A549 (cell line): ENCODE results near the gene SYNDIG1L.

Experiments used
- CBX8 ChIP-seq: fragments of 200-600 bp; sonication (generic); IDR thresholded peaks from 2 replicates; pipeline ENCODE4 v1.6.1; 2016
- CEBPB ChIP-seq, 2 experiments: fragments of >200 bp in 1 of 2; sonication (Bioruptor Twin) in 1 of 2; formaldehyde crosslinking in 1 of 2; IDR thresholded peaks; 2 replicates each; pipeline ENCODE4 v1.6.1; 2012 to 2016
- CTCF ChIP-seq: fragments of >200 bp; sonication (Bioruptor Twin); formaldehyde crosslinking; IDR thresholded peaks from 3 replicates; pipeline ENCODE4 v1.5.1; 2016
- FOSL2 ChIP-seq, 2 experiments: fragments of 450-650 bp in 1 of 2; fragments of >200 bp in 1 of 2; sonication (Bioruptor Twin) in 1 of 2; formaldehyde crosslinking; IDR thresholded peaks; 2 replicates each; pipeline versions ENCODE4 v1.5.0 to v1.6.1; 2016 to 2020; ENCODE audit warnings: mild to moderate bottlenecking in 1 of 2, moderate library complexity in 1 of 2
- JUNB ChIP-seq: fragments of >200 bp; sonication (Bioruptor Twin); formaldehyde crosslinking; IDR thresholded peaks from 2 replicates; pipeline ENCODE4 v1.6.1; 2016
- POLR2A ChIP-seq: IDR thresholded peaks from 2 replicates; pipeline ENCODE4 v1.6.1; 2012; ENCODE audit warnings: mild to moderate bottlenecking, low read length
- ZSCAN20 ChIP-seq: fragments of 250-450 bp; sonication (Bioruptor Pico); IDR thresholded peaks from 2 replicates; pipeline ENCODE4 v1.8.0; 2022; ENCODE audit warnings: mild to moderate bottlenecking, moderate library complexity
- TF ChIP-seq, protein P1 (sequence below): fragments of 250-450 bp; sonication (Bioruptor Pico); IDR thresholded peaks from 2 replicates; pipeline ENCODE4 v1.5.0; 2021; ENCODE audit warnings: mild to moderate bottlenecking, moderate library complexity, borderline replicate concordance
- TF ChIP-seq, protein P2 (sequence below): IDR thresholded peaks from 2 replicates; pipeline ENCODE4 v1.6.1; 2012; ENCODE audit warnings: low read depth, borderline replicate concordance

GRCh38 chr14:74356892-74357575 is 69.0 kb downstream of the SYNDIG1L start:
- TF ChIP-seq CTCF: no peak
- TF ChIP-seq JUNB: no peak
- no peak for TF ChIP-seq FOSL2 (IDR thresholded peaks at IDR 0.05)
- no peak for TF ChIP-seq FOSL2 (CRISPR knock-in tag; IDR thresholded peaks at IDR 0.05)
- TF ChIP-seq, protein P1, sequence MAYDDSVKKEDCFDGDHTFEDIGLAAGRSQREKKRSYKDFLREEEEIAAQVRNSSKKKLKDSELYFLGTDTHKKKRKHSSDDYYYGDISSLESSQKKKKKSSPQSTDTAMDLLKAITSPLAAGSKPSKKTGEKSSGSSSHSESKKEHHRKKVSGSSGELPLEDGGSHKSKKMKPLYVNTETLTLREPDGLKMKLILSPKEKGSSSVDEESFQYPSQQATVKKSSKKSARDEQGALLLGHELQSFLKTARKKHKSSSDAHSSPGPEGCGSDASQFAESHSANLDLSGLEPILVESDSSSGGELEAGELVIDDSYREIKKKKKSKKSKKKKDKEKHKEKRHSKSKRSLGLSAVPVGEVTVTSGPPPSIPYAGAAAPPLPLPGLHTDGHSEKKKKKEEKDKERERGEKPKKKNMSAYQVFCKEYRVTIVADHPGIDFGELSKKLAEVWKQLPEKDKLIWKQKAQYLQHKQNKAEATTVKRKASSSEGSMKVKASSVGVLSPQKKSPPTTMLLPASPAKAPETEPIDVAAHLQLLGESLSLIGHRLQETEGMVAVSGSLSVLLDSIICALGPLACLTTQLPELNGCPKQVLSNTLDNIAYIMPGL (CRISPR knock-in tag): no peak
- TF ChIP-seq POLR2A: no peak
- TF ChIP-seq CEBPB (IDR thresholded peaks at IDR 0.05): no peak
- no peak for TF ChIP-seq CBX8
- TF ChIP-seq, protein P2, sequence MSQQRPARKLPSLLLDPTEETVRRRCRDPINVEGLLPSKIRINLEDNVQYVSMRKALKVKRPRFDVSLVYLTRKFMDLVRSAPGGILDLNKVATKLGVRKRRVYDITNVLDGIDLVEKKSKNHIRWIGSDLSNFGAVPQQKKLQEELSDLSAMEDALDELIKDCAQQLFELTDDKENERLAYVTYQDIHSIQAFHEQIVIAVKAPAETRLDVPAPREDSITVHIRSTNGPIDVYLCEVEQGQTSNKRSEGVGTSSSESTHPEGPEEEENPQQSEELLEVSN: no peak
- TF ChIP-seq ZSCAN20 (CRISPR knock-in tag): no peak
